ENCODE results near the gene RBBP8NL. TPM values are rescaled to one million over a fixed set of nuclear protein-coding genes. Genes with fewer than 3 reads are reported as not detected.

Gene RBBP8NL
- total RNA-seq, 1 donor from 2014 or later, result 0.40 TPM

DNA sequence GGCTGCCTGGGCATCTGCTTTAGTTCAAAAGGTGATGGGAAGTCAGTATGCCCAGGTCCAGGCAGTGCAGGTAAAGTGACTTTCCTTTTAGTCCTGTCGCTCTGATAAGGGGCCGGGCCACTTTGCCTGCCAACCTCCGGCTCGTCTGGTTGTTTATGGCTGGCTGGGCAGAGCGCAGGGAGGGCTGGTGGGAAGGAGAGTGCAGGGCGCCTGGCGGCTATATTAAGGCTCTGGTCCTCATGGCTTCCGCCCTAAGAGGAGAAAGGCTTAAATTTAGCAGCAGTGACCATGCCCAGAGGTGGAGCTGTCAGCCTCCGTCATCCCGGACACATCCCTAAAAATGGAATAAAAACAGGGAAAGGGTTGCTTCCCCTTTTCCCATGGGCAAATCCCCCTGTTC, 33.8 kb upstream of the RBBP8NL start:
- no peak overlapping the region for H3K4me3 ChIP-seq (ENCODE audit: low read depth, low read length)
- no peak for DNase-seq (ENCODE audit: low read depth)
- TF ChIP-seq, protein P1, sequence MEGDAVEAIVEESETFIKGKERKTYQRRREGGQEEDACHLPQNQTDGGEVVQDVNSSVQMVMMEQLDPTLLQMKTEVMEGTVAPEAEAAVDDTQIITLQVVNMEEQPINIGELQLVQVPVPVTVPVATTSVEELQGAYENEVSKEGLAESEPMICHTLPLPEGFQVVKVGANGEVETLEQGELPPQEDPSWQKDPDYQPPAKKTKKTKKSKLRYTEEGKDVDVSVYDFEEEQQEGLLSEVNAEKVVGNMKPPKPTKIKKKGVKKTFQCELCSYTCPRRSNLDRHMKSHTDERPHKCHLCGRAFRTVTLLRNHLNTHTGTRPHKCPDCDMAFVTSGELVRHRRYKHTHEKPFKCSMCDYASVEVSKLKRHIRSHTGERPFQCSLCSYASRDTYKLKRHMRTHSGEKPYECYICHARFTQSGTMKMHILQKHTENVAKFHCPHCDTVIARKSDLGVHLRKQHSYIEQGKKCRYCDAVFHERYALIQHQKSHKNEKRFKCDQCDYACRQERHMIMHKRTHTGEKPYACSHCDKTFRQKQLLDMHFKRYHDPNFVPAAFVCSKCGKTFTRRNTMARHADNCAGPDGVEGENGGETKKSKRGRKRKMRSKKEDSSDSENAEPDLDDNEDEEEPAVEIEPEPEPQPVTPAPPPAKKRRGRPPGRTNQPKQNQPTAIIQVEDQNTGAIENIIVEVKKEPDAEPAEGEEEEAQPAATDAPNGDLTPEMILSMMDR (conservative IDR thresholded peaks at IDR 0.05; ENCODE audit: low read depth, low read length), result no peak

DNA sequence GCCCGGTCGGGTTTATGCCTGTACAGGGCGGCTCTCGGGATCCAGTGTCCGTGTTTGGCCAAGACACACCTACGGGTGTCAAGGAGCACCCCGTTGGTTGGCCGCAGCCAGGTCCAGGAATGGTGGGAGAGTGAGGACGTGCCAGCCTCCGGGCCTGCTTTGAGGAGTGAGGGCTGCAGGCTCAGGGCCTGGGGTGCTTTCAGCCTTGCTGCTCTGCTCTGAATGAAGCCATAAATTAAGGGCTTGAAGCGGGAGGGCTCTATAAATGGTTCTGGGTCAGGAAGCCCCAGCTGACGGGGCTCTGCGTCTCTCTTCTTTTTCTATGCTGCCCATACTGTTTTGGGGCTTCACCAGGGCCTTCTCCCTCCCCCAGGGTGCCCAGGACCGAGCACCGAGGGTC, 33.3 kb upstream of the RBBP8NL start:
- H3K4me3 ChIP-seq (ENCODE audit: low read depth, low read length), result no peak overlapping the region
- TF ChIP-seq, protein P1 (conservative IDR thresholded peaks at IDR 0.05; ENCODE audit: low read depth, low read length), result no peak
- no peak for DNase-seq (ENCODE audit: low read depth)

DNA sequence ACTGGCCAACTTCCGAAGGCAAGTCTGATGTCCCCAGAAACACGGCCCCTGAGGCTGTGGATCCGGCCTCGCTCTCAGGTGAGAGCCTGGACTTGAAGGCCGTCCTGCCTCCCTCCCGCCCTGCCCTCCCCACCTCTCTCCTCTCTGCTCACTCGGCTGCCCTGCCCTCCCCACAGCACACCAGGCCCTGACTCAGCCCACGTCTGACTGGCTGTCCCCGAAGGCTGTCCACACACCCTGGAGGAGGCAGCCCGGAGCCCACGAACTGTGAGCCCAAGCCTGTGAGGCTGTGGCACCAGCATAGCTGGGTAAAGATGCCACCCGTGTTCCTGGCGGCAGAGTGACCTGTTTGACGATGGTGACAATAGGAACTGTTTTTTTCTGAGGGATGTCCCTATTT, 32.1 kb upstream of the RBBP8NL start:
- H3K4me3 ChIP-seq (ENCODE audit: low read depth, low read length), result no peak overlapping the region
- TF ChIP-seq, protein P1 (conservative IDR thresholded peaks at IDR 0.05; ENCODE audit: low read depth, low read length), result no peak
- DNase-seq (ENCODE audit: low read depth), result no peak

- TF ChIP-seq, protein P1 (conservative IDR thresholded peaks at IDR 0.05; ENCODE audit: low read depth, low read length), result no peak
- no peak overlapping the region for H3K4me3 ChIP-seq (ENCODE audit: low read depth, low read length)
- DNase-seq (ENCODE audit: low read depth), result no peak
Observed at GRCh38 chr20:62458275-62459251, 31.2 kb upstream of the RBBP8NL start.

- DNase-seq (ENCODE audit: low read depth), result no peak
- TF ChIP-seq, protein P1 (conservative IDR thresholded peaks at IDR 0.05; ENCODE audit: low read depth, low read length), result no peak
- no peak overlapping the region for H3K4me3 ChIP-seq (ENCODE audit: low read depth, low read length)
Observed at GRCh38 chr20:62457831-62458230, 30.5 kb upstream of the RBBP8NL start.

DNA sequence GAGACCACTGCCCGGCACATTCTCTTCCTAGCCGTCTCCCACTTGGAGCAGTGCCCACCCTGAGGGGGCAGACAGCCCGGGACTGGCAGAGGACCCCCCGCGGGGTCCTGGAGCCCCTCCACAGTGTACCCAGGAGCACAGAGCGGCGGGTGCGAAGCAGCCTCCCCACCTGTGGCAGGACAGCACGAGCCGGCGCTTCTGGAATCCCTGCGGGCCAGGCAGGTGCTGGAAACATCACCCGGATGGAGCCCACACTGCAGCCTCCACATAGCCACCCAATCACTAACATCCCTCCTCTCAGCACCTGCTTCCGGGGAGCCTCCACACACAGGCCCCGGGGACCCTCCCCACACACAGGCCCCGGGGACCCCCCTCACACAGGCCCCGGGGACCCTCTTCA, 29.8 kb upstream of the RBBP8NL start:
- no peak overlapping the region for H3K4me3 ChIP-seq (ENCODE audit: low read depth, low read length)
- TF ChIP-seq, protein P1 (conservative IDR thresholded peaks at IDR 0.05; ENCODE audit: low read depth, low read length), result no peak
- DNase-seq (ENCODE audit: low read depth), result no peak

- H3K4me3 ChIP-seq (ENCODE audit: low read depth, low read length), result no peak overlapping the region
- no peak for DNase-seq (ENCODE audit: low read depth)
- TF ChIP-seq, protein P1 (conservative IDR thresholded peaks at IDR 0.05; ENCODE audit: low read depth, low read length), result no peak
Observed at GRCh38 chr20:62455929-62456328, 28.6 kb upstream of the RBBP8NL start.

All from epithelial cell of proximal tubule (primary cell).